WTC11 (cell line): ENCODE measurements around the gene GARS1.

Experiments used
- JUN ChIP-seq: sonication (generic); formaldehyde crosslinking; IDR thresholded peaks from 2 replicates; pipeline ENCODE4 v1.8.0; 2023; ENCODE audit warnings: mild to moderate bottlenecking, missing genetic modification reagents
- TF ChIP-seq, protein P1 (sequence below): fragments of 200-600 bp; IDR thresholded peaks from 2 replicates; pipeline ENCODE4 v1.8.0; 2022; ENCODE audit warnings: antibody characterized with exemption

DNA sequence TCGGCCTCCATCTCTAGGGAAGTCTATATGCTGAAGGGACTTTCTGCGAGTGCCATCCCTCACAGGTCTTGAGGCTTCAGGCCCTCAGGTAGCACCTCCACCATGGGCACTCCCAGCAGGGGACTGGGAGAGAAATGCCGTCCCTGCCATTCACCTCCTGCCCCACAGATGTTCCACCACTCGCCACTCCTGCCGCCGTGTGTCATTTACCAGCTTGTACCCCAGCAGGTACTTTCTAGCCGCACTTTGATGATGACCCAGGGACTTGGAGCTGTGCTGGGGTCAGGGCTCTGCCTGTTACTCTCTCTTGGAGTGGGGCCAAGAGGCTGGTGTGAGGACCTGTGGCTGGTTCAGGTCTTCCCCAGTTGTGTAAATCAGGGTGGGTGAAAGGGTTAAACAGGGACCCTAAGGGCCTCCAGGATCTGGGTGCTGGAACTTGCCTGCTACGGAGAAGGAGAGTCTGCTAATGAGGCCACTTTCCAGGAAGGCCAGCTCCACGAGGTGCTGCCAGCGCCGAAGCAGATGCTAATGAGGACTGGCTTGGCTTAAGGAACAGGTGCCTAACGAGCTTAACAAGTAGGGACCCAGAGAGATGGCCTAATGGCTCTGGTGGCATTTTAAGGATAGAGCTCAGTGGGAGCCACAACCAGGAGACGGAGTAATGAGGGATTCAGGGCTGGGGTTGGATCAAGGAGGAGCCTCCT is 55.2 kb downstream of the GARS1 start:
- TF ChIP-seq, protein P1, sequence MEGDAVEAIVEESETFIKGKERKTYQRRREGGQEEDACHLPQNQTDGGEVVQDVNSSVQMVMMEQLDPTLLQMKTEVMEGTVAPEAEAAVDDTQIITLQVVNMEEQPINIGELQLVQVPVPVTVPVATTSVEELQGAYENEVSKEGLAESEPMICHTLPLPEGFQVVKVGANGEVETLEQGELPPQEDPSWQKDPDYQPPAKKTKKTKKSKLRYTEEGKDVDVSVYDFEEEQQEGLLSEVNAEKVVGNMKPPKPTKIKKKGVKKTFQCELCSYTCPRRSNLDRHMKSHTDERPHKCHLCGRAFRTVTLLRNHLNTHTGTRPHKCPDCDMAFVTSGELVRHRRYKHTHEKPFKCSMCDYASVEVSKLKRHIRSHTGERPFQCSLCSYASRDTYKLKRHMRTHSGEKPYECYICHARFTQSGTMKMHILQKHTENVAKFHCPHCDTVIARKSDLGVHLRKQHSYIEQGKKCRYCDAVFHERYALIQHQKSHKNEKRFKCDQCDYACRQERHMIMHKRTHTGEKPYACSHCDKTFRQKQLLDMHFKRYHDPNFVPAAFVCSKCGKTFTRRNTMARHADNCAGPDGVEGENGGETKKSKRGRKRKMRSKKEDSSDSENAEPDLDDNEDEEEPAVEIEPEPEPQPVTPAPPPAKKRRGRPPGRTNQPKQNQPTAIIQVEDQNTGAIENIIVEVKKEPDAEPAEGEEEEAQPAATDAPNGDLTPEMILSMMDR = no peak
- no peak for TF ChIP-seq JUN (CRISPR knock-in tag)
